NCI-H2107 (cell line): Measurements from ENCODE around the gene CYP27C1.
"Not testable (repeated sequence)": the region's sequence is repeated elsewhere in the genome, so short reads cannot be mapped to it uniquely, and the experiment has no call there.

Experiments used
- DNase-seq: peaks from one replicate; lab custom pipeline; 2025; lab: John Stamatoyannopoulos, UW

Gene CYP27C1

GRCh38 chr2:127220102-127220767, at the start of gene CYP27C1:
TSS of gene CYP27C1 (minus strand) at chr2:127220299. CDS start at chr2:127220270, 29 bp downstream.
- no peak for DNase-seq

GRCh38 chr2:127261804-127262406, 41.8 kb upstream of the CYP27C1 start:
- DNase-seq, result no peak

- DNase-seq, result no peak
Measured at GRCh38 chr2:127259355-127259754, 39.3 kb upstream of the CYP27C1 start.

GRCh38 chr2:127256866-127257265, 36.8 kb upstream of the CYP27C1 start:
- DNase-seq, result no peak

GRCh38 chr2:127256381-127256780, 36.3 kb upstream of the CYP27C1 start:
- no peak for DNase-seq

- no peak for DNase-seq
Measured at GRCh38 chr2:127255721-127256120, 35.6 kb upstream of the CYP27C1 start.

GRCh38 chr2:127255146-127255545, 35.0 kb upstream of the CYP27C1 start:
- no peak for DNase-seq

GRCh38 chr2:127254386-127254981, 34.4 kb upstream of the CYP27C1 start:
- no peak for DNase-seq

GRCh38 chr2:127241184-127241583, 21.1 kb upstream of the CYP27C1 start:
- not testable (repeated sequence) for DNase-seq

- DNase-seq, result no peak
Measured at GRCh38 chr2:127239395-127239794, 19.3 kb upstream of the CYP27C1 start.

GRCh38 chr2:127237768-127238167, 17.7 kb upstream of the CYP27C1 start:
- DNase-seq, result not testable (repeated sequence)

GRCh38 chr2:127235082-127235702, 15.1 kb upstream of the CYP27C1 start:
- no peak for DNase-seq

GRCh38 chr2:127233710-127234109, 13.6 kb upstream of the CYP27C1 start:
- no peak for DNase-seq

GRCh38 chr2:127231130-127231865, 11.2 kb upstream of the CYP27C1 start:
- no peak for DNase-seq

- no peak for DNase-seq
Measured at GRCh38 chr2:127229555-127229954, 9.5 kb upstream of the CYP27C1 start.

GRCh38 chr2:127228102-127228501, 8.0 kb upstream of the CYP27C1 start:
- no peak for DNase-seq

GRCh38 chr2:127227264-127227660, 7.2 kb upstream of the CYP27C1 start:
- not testable (repeated sequence) for DNase-seq

GRCh38 chr2:127226520-127227263, 6.6 kb upstream of the CYP27C1 start:
- peak; percentile 29 for DNase-seq

- no peak for DNase-seq
Measured at GRCh38 chr2:127226132-127226519, 6.0 kb upstream of the CYP27C1 start.

- DNase-seq, result no peak
Measured at GRCh38 chr2:127225186-127225960, 5.3 kb upstream of the CYP27C1 start.

GRCh38 chr2:127224135-127224534, 4.0 kb upstream of the CYP27C1 start:
- DNase-seq, result not testable (repeated sequence)
